IPS DF 6.9 (cell line): ENCODE data around the gene PLB1.
"Not testable (repeated sequence)": the region's sequence is repeated elsewhere in the genome, so short reads cannot be mapped to it uniquely, and the experiment has no call there.

Experiments
- DNase-seq: peaks from one replicate; pipeline ENCODE4 v3.0.0-alpha.2; 2013; ENCODE audit warnings: low read depth, low spot score
- H3K27ac ChIP-seq: one replicate; pipeline ENCODE4 v1.5.1; 2013; ENCODE audit warnings: low read length, control low read depth
- H3K27me3 ChIP-seq: 2 replicates; pipeline ENCODE4 v1.6.1; 2013; ENCODE audit warnings: mild to moderate bottlenecking, low read length; ENCODE audit not compliant: control insufficient read depth, insufficient read depth
- H3K36me3 ChIP-seq: 2 replicates; pipeline ENCODE4 v1.6.1; 2013; ENCODE audit warnings: low read length; ENCODE audit not compliant: control insufficient read depth, insufficient read depth
- H3K4me1 ChIP-seq: 2 replicates; pipeline ENCODE4 v1.6.1; 2013; ENCODE audit warnings: low read length; ENCODE audit not compliant: control insufficient read depth, insufficient read depth
- H3K4me3 ChIP-seq: 2 replicates; pipeline ENCODE4 v1.5.1; 2013; ENCODE audit warnings: mild to moderate bottlenecking, low read length
- H3K9me3 ChIP-seq: 2 replicates; pipeline ENCODE4 v1.6.1; 2013; ENCODE audit warnings: low read length, inconsistent platforms; ENCODE audit not compliant: control insufficient read depth, insufficient read depth
- WGBS: extraction: QIAGEN DNeasy Blood & Tissue Kit; methylation state at CpG from one replicate; pipeline ENCODE4 v1.1.7; 2013; ENCODE audit warnings: mixed read lengths, missing lambda C conversion rate; ENCODE audit not compliant: insufficient read length, insufficient coverage; 5-methylcytosine and 5-hydroxymethylcytosine counted together

The PLB1 gene

DNA sequence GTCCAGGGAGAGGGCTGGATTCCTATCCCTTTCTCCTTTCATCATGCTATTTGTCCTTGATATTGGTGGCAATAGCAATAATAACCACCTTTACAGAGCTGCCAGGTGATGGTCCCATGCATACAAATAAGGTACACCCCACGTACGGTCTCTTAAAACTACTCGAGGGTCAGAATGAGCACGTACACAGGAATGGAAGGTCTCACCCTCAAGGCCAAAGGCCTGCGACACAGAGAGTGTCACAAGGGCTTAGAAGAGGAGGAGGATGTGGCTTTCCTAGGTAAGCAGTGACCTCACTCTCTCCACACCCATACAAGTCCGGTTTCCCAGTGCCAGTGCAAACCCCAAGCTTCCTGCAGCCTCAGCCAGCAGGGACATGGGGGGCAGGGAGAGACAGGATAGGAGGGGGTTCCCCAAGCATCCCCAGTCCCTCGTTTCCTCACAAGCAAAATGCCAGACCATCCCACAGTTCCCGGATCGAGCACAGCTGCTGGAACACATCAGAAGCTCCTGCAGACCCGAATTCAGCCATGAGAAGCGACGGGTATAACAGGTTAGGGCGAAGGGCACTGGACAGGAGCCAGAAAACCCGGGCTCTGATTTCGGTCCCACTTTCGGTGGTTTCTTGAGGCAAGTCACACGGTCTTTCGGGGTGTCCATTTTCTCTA is 49.2 kb downstream of the PLB1 start:
- WGBS: no CpG with 5 or more reads among the region's 18 CpGs
- no peak overlapping the region for H3K27ac ChIP-seq
- no peak overlapping the region for H3K4me3 ChIP-seq
- H3K36me3 ChIP-seq: no peaks in the 10 kb centered on the region
- DNase-seq: no peak
- no peaks in the 10 kb centered on the region for H3K27me3 ChIP-seq
- no peaks in the 10 kb centered on the region for H3K9me3 ChIP-seq
- no peaks in the 10 kb centered on the region; the same call in 1 of the 2 replicates for H3K4me1 ChIP-seq

DNA sequence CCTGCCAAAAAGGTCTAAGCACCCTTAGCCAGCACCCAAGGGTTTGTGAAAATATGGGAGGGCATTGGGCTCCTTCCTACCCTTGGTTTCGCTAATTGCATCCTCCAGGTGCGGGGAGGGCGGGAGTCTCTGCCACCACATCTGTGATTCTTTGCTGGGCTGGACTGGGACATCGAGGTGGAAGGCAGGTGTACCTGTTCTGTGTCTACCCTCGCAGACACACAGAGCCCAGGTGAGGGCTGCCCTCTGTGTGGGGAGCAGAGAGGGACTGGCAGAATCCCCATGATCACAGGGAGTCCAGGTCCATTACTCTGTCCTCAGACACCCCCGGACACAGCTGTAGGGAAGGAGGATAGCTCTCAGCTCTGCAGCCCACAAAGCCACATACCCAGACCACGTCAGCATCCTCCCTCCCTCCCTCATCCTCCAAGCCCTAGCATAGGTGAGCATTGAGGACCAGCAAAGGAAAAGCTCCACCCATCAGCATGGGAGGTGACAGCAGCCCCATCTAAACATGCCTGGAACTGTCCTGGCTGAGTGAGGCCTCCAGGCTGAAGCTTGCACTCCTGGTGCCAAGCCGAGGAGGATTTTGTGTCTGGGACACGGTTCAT is 49.8 kb downstream of the PLB1 start:
- Histone ChIP-seq H3K36me3 (no peaks in the 10 kb centered on the region), H3K9me3 (no peaks in the 10 kb centered on the region), H3K27ac (no peak overlapping the region), H3K27me3 (no peaks in the 10 kb centered on the region), H3K4me3 (no peak overlapping the region), H3K4me1 (no peaks in the 10 kb centered on the region; the same call in 1 of the 2 replicates)
- no peak for DNase-seq
- no CpG with 5 or more reads among the region's 9 CpGs for WGBS

DNA sequence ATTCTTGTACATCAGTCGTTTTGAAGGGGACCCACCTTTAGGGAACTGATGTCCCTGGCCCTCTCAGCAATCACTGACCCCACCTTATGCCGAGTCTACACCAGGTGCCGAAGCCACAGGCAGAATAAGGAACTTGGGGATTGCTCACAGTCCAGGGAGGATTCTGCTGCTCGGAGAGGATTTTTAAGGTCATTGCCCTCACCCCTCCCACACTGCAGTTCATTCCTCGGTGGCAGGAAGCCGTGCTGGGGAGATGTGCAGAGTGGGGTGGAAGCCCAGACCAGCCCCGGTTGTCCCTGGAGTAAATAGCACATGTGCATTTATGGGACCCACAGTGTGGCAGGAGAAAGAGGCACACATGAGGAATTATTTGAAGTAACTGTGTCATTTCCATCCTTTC is 50.4 kb downstream of the PLB1 start:
- Histone ChIP-seq H3K4me1 (no peaks in the 10 kb centered on the region; the same call in 1 of the 2 replicates), H3K27ac (no peak overlapping the region), H3K27me3 (no peaks in the 10 kb centered on the region), H3K4me3 (no peak overlapping the region), H3K9me3 (no peaks in the 10 kb centered on the region), H3K36me3 (no peaks in the 10 kb centered on the region)
- no CpG with 5 or more reads among the region's 7 CpGs for WGBS
- no peak for DNase-seq

DNA sequence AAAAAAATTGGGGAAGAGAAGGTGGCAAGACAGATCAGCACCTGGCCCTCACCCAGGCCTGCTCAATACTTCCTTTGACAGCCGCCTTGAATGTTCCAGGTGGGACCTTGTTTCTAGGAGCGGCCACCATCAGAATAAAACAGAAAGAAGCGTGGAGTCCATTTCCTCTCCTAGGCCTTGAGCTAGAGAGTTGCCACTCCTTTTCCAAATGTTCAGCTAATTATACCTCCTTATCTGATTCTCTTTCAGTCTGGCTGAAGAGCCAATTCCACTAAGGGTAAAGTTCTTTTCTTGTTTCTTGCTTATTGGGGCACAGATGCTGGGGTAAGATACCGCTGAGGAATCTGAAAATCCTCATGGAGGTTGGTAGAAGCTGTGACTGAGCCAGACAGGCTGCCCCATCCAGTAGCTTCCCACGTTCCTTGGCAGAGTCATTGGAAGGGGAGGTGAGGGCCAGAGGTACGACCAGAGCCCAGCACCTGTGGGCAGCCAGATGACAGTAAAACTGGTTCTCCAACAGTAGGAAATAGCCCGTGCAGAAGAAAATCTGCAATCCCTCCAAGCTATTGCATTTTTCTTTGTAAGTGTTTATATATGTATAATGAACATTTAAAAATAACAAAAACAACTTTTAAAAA is 51.5 kb downstream of the PLB1 start:
- no peaks in the 10 kb centered on the region for H3K27me3 ChIP-seq
- no peaks in the 10 kb centered on the region for H3K36me3 ChIP-seq
- H3K4me3 ChIP-seq: no peak overlapping the region
- WGBS: no CpG with 5 or more reads among the region's 7 CpGs
- DNase-seq: no peak
- no peak overlapping the region for H3K27ac ChIP-seq
- H3K4me1 ChIP-seq: no peaks in the 10 kb centered on the region; the same call in 1 of the 2 replicates
- H3K9me3 ChIP-seq: no peaks in the 10 kb centered on the region

DNA sequence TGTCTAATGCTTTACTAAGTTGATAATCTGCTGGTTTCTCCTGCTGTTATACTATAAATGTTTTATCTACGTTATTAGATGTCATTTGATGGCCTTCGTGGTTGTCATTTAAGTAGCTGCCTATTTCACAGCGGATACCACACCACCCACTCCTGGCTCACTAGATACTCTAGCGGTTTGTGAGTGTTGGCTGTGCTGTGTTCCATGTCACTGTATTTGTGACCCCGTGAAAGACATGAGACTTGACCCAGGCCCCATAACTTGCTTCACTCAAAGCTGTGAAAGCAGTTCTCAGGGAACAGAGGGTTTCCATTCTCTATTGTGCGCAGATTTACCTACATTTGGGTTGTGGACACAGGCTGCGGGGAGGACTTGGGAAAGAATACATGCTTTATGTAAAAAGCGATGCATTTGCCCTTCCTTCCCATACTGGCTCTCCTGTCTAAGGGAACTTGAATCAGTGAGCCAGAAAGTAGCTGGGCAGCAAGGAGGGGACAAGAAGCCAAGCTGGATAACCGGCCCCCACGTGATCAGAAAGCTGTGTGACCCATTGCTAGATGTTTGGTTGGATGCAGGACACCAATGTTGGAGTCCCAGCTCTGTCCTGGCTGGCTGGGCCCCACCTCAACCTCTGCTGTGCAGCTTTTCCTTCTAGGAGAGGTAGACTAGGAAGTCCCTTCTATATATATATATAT is 52.2 kb downstream of the PLB1 start:
- DNase-seq: no peak
- WGBS: no CpG with 5 or more reads among the region's 10 CpGs
- Histone ChIP-seq H3K4me3 (no peak overlapping the region), H3K36me3 (no peaks in the 10 kb centered on the region), H3K4me1 (no peaks in the 10 kb centered on the region; the same call in 1 of the 2 replicates), H3K9me3 (no peaks in the 10 kb centered on the region), H3K27ac (no peak overlapping the region), H3K27me3 (no peaks in the 10 kb centered on the region)

DNA sequence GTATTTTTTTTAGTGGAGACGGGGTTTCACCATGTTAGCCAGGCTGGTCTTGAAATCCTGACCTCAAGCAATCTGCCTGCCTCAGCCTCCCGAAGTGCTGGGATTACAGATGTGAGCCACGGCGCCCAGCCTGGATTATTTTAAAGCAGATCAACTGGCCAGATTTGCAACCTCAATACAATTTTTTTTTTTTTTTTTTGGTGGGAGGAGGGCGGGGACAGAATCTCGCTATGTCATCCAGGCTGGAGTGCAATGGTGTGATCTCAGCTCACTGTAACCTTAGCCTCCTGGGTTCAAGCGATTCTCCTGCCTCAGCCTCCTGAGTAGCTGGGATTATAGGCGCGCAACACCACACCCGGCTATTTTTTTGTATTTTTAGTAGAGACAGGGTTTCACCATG is 54.5 kb downstream of the PLB1 start:
- not testable (repeated sequence) for H3K9me3 ChIP-seq, H3K27me3 ChIP-seq, H3K4me3 ChIP-seq, H3K27ac ChIP-seq, H3K36me3 ChIP-seq, H3K4me1 ChIP-seq, DNase-seq
- WGBS: no CpG with 5 or more reads among the region's 10 CpGs

DNA sequence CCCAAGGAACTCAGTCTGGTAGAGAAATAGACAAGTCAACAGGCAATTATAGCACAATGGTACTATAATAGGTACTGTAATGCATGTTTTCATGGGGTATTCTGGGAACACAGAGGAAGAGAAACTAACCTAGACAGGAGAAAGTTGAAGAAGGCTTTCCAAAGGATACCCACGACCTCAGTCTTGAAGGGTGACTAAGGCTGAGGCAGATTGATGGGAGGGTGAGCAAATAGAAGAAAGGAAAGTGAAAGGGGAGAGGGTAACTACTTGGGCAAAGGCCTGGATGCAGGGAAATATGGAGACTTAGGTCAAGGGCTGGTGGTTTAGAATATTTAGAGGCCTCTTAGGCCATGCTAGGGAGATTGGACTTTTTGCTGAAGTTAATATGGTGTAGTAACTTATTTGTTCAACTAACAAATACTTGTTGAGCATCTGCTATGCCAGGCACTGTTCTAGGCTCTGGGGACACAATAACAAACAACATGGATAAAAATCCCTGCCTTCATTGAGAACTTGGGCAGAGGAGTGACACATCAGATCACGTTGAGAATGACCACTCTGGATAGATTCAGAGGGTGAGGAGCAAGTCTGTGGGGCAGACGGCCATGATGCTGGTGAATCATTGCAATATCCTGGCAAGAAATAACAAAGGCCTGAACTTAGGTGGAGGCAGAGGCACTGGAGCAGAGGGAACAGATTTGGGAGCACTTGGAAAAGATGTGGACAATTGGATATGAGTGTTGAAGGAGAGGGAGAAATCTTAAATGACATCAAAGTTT is 56.4 kb downstream of the PLB1 start:
- no peaks in the 10 kb centered on the region for H3K4me1 ChIP-seq
- H3K4me3 ChIP-seq: no peak overlapping the region
- no CpG with 5 or more reads among the region's 3 CpGs for WGBS
- H3K27ac ChIP-seq: no peak overlapping the region
- no peak for DNase-seq
- H3K36me3 ChIP-seq: no peaks in the 10 kb centered on the region
- no peaks in the 10 kb centered on the region for H3K9me3 ChIP-seq
- H3K27me3 ChIP-seq: no peaks in the 10 kb centered on the region

DNA sequence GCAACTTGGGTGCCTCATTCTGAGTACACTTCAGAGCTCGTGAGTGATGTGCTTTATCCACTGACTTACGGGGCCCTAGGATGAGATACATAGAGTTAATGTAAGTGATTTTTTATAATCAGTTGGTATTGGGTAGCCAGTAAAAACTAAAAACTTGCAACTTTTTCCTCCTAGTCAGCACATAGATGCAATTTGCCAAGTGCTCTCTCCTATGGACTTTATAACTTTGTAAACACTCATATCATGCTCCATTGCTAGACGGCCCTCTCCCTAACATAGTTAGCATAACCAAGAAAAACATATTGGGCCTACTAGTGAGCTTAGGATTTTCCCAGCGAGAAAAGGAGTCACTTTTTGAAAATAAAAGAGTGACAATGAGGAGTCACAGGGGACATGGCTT is 60.4 kb downstream of the PLB1 start:
- Histone ChIP-seq H3K4me1 (no peaks in the 10 kb centered on the region), H3K9me3 (no peaks in the 10 kb centered on the region), H3K4me3 (no peak overlapping the region), H3K27ac (no peak overlapping the region), H3K36me3 (no peaks in the 10 kb centered on the region), H3K27me3 (no peaks in the 10 kb centered on the region)
- WGBS: no CpG with 5 or more reads among the region's 4 CpGs
- no peak for DNase-seq

DNA sequence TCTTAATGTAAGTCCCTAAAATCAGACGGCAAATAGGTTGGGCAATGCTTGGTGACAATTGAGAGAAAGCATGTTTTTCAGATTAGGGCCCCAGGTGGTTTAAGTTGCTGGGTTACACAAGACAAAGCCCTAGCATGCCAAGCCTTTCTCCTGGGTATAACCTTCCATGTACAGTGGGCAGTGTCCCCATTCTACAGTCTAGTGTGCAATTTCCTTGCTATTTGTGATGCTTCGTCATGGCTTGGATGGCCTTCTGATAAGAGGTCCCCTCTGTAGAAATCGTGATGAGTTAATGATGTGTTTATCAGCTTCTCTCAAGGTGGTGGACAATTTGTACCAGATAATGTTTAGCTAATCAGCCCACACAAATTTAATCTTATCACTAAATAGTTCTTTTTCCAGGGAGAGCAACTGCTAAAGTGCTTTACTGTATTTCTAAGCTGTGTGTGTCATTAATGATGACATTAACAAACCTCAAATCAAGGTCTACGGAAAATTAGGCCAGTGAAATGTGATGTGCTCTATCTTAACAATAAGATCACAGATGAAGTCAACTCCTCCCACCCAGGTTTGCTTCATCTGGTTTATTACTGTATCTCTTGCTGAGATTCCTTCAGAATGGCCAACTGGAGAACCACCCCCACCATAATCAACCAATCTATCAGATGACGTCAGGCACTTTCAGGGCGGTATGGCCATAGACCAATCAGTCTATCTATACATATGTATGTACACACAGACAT is 61.7 kb downstream of the PLB1 start:
- Histone ChIP-seq H3K4me3 (no peak overlapping the region), H3K4me1 (no peaks in the 10 kb centered on the region), H3K27me3 (no peaks in the 10 kb centered on the region), H3K36me3 (no peaks in the 10 kb centered on the region), H3K27ac (no peak overlapping the region), H3K9me3 (no peaks in the 10 kb centered on the region)
- no peak for DNase-seq
- no CpG with 5 or more reads among the region's 6 CpGs for WGBS
